ENCODE measurements around the gene SMARCD3.

Gene SMARCD3

GRCh38 chr7:151239837-151240459, 8.5 kb downstream of the SMARCD3 start:
- Histone ChIP-seq H3K4me2 (ENCODE audit: low read length) (no peak overlapping the region), H3K9me3 (ENCODE audit: low read length) (no peaks in the 10 kb centered on the region), H3F3A (ENCODE audit: insufficient read depth, low read length) (no peaks in the 10 kb centered on the region), H3K4me1 (ENCODE audit: insufficient read depth, low read length, severe bottlenecking) (peaks cover 22% of the 10 kb centered on the region), H3K4me3 (ENCODE audit: low read depth, low read length, poor library complexity, severe bottlenecking) (no peak overlapping the region), H3K27ac (ENCODE audit: low read depth, low read length, poor library complexity, severe bottlenecking) (no peak overlapping the region), H3K27me3 (ENCODE audit: insufficient read depth, low read length) (peaks cover 5% of the 10 kb centered on the region), H4K20me1 (ENCODE audit: insufficient read depth, low read length) (no peaks in the 10 kb centered on the region), H3K9me2 (ENCODE audit: low read depth, low read length) (no peaks in the 10 kb centered on the region), H2AFZ (ENCODE audit: low read length) (no peak overlapping the region), H3K79me2 (ENCODE audit: insufficient read depth, low read length) (no peaks in the 10 kb centered on the region), H3K9ac (ENCODE audit: low read length) (no peak overlapping the region), H3K36me3 (ENCODE audit: insufficient read depth, low read length) (peaks cover 44% of the 10 kb centered on the region)
- TF ChIP-seq, protein P1, sequence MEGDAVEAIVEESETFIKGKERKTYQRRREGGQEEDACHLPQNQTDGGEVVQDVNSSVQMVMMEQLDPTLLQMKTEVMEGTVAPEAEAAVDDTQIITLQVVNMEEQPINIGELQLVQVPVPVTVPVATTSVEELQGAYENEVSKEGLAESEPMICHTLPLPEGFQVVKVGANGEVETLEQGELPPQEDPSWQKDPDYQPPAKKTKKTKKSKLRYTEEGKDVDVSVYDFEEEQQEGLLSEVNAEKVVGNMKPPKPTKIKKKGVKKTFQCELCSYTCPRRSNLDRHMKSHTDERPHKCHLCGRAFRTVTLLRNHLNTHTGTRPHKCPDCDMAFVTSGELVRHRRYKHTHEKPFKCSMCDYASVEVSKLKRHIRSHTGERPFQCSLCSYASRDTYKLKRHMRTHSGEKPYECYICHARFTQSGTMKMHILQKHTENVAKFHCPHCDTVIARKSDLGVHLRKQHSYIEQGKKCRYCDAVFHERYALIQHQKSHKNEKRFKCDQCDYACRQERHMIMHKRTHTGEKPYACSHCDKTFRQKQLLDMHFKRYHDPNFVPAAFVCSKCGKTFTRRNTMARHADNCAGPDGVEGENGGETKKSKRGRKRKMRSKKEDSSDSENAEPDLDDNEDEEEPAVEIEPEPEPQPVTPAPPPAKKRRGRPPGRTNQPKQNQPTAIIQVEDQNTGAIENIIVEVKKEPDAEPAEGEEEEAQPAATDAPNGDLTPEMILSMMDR (IDR thresholded peaks at IDR 0.05; ENCODE audit: low read length) = no peak
- TF ChIP-seq EZH2 (IDR thresholded peaks at IDR 0.05; ENCODE audit: borderline replicate concordance, low read length) = no peak

DNA sequence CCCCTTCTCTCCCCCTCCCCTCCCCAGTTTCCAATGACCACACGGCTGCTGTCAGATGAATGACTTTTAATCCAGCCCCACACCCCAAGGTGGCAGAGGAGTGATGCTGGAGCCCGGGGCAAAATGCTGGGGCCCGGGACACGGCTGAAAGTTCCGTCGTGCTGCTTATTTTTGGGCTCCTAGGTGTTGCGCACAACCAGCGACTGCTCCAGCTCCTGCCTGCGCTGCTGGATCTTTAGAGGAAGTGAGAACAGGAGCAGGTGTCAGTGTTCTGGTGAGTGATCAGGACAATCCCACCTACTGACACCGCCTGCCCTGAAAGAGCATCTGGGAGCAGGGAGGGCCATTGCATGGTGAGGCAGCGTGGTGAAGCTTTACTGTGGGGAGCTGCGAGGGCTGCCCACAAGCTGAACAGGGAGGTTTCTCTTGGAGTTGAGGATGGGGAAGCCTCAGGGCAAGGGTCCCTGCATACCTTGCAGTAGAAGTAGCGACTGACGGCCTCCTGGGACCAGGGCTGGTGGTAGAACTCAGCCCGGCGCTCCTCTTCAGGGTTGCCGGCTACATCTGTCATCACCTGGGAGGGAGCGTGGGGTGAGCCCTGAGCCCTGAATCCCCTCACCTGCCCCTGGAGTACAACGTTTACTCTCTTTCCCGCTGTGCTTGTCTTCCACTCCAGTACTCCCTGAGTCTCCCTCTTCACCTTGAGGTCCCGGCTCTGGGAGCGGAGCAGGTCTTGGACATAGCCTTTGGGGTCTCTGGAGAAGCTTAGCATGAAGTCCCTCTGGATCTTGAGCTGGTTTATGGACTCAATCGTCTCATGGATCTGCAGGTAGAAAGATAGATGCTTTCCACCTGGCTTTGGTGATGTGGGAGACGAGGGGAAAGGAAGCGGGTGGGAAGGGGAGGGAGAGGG, 9.3 kb downstream of the SMARCD3 start:
- H3K9me3 ChIP-seq (ENCODE audit: low read length) = no peaks in the 10 kb centered on the region
- no peaks in the 10 kb centered on the region for H3K79me2 ChIP-seq (ENCODE audit: insufficient read depth, low read length)
- no peaks in the 10 kb centered on the region for H3F3A ChIP-seq (ENCODE audit: insufficient read depth, low read length)
- peaks cover 52% of the 10 kb centered on the region for H3K36me3 ChIP-seq (ENCODE audit: insufficient read depth, low read length)
- no peak overlapping the region for H3K4me3 ChIP-seq (ENCODE audit: low read depth, low read length, poor library complexity, severe bottlenecking)
- no peak overlapping the region for H2AFZ ChIP-seq (ENCODE audit: low read length)
- H3K9ac ChIP-seq (ENCODE audit: low read length) = no peak overlapping the region
- peaks cover 15% of the 10 kb centered on the region for H3K4me1 ChIP-seq (ENCODE audit: insufficient read depth, low read length, severe bottlenecking)
- H4K20me1 ChIP-seq (ENCODE audit: insufficient read depth, low read length) = no peaks in the 10 kb centered on the region
- no peak for TF ChIP-seq EZH2 (IDR thresholded peaks at IDR 0.05; ENCODE audit: borderline replicate concordance, low read length)
- TF ChIP-seq, protein P1 (IDR thresholded peaks at IDR 0.05; ENCODE audit: low read length) = no peak
- no peaks in the 10 kb centered on the region for H3K9me2 ChIP-seq (ENCODE audit: low read depth, low read length)
- H3K27ac ChIP-seq (ENCODE audit: low read depth, low read length, poor library complexity, severe bottlenecking) = no peak overlapping the region
- no peaks in the 10 kb centered on the region for H3K27me3 ChIP-seq (ENCODE audit: insufficient read depth, low read length)
- no peak overlapping the region for H3K4me2 ChIP-seq (ENCODE audit: low read length)

GRCh38 chr7:151238190-151238810, 10.2 kb downstream of the SMARCD3 start:
- H3K4me3 ChIP-seq (ENCODE audit: low read depth, low read length, poor library complexity, severe bottlenecking) = no peak overlapping the region
- H3K9me2 ChIP-seq (ENCODE audit: low read depth, low read length) = no peaks in the 10 kb centered on the region
- H2AFZ ChIP-seq (ENCODE audit: low read length) = no peak overlapping the region
- no peaks in the 10 kb centered on the region for H3K9me3 ChIP-seq (ENCODE audit: low read length)
- peaks cover 14% of the 10 kb centered on the region for H3K4me1 ChIP-seq (ENCODE audit: insufficient read depth, low read length, severe bottlenecking)
- no peak for TF ChIP-seq EZH2 (IDR thresholded peaks at IDR 0.05; ENCODE audit: borderline replicate concordance, low read length)
- TF ChIP-seq, protein P1 (IDR thresholded peaks at IDR 0.05; ENCODE audit: low read length) = no peak
- no peaks in the 10 kb centered on the region for H3F3A ChIP-seq (ENCODE audit: insufficient read depth, low read length)
- peaks cover 56% of the 10 kb centered on the region for H3K36me3 ChIP-seq (ENCODE audit: insufficient read depth, low read length)
- no peaks in the 10 kb centered on the region for H4K20me1 ChIP-seq (ENCODE audit: insufficient read depth, low read length)
- H3K79me2 ChIP-seq (ENCODE audit: insufficient read depth, low read length) = peaks cover 6% of the 10 kb centered on the region; the same call in 1 of the 2 replicates
- H3K9ac ChIP-seq (ENCODE audit: low read length) = no peak overlapping the region
- no peaks in the 10 kb centered on the region for H3K27me3 ChIP-seq (ENCODE audit: insufficient read depth, low read length)
- no peak overlapping the region for H3K27ac ChIP-seq (ENCODE audit: low read depth, low read length, poor library complexity, severe bottlenecking)
- H3K4me2 ChIP-seq (ENCODE audit: low read length) = no peak overlapping the region
